AG09319 (cell line): ENCODE data around the gene EOGT.

Experiments
- DNase-seq: peaks from one replicate; pipeline ENCODE4 v3.0.0-alpha.2; 2010; ENCODE audit warnings: low read depth; ENCODE audit errors: extremely low read depth
- TF ChIP-seq, protein P1 (sequence below): IDR thresholded peaks from 2 replicates; pipeline ENCODE4 v1.5.1; 2011; ENCODE audit warnings: low read depth, mild to moderate bottlenecking, inconsistent platforms, low read length, moderate library complexity

Gene EOGT

GRCh38 chr3:69009559-69010410, 3.7 kb downstream of the EOGT start:
- TF ChIP-seq, protein P1, sequence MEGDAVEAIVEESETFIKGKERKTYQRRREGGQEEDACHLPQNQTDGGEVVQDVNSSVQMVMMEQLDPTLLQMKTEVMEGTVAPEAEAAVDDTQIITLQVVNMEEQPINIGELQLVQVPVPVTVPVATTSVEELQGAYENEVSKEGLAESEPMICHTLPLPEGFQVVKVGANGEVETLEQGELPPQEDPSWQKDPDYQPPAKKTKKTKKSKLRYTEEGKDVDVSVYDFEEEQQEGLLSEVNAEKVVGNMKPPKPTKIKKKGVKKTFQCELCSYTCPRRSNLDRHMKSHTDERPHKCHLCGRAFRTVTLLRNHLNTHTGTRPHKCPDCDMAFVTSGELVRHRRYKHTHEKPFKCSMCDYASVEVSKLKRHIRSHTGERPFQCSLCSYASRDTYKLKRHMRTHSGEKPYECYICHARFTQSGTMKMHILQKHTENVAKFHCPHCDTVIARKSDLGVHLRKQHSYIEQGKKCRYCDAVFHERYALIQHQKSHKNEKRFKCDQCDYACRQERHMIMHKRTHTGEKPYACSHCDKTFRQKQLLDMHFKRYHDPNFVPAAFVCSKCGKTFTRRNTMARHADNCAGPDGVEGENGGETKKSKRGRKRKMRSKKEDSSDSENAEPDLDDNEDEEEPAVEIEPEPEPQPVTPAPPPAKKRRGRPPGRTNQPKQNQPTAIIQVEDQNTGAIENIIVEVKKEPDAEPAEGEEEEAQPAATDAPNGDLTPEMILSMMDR: no peak
- peak; percentile 91 for DNase-seq

DNA sequence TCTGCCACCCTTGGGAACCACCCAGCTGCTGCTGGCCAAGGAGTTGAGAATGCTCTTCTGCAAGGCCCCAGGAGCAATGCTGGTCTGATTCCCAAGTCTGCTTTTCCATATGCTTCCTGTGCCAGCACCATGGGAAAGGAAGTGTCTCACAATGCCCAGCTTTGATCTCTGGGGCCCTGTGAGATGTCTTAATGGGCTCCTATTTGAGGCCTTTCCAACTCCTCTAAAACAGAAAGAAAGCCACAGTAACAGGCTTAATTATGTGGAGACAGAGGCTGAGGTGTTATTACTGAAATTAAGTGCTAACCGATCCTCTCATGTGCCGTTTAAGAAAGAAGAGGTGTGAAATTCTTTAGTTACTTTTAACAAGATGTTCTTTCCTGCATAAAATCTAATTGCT, 4.5 kb downstream of the EOGT start:
- DNase-seq: no peak
- TF ChIP-seq, protein P1: no peak

- TF ChIP-seq, protein P1: no peak
- DNase-seq: no peak
Measured at GRCh38 chr3:69005791-69006482, 7.5 kb downstream of the EOGT start.

DNA sequence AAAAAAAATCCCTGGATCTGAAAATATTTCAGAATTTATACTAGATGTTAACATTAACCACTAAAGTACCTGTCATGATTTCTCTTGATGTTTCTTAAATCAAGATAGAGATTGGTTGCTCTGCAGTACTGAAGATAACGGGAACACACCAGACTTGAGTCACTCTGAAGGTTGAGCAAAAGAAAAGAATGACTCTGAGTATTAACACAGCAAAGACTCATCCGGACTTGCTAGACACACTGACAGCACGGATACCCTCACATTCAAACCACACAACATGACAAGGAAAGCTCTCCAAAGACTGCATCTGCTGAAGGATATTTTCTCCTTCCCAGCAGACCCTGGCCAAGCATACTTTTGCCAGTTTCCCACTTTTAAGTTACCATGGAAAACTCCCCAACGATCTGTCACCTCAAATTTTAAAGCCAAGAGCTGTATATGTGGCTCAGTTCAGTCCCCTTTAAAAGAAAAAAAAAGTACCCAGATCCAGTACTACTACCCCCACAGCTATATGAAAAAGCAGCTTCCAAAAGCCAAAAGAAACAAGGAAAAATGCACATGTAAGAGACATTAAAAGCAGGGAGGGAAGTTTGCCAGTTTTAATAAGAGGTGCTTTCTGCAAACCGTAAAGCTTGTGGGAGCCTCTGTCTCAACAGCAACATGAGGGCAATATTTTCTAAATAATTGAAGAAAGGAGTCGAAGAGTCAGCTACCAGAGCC, 8.3 kb downstream of the EOGT start:
- DNase-seq: no peak

GRCh38 chr3:69004138-69004537, 9.3 kb downstream of the EOGT start:
- TF ChIP-seq, protein P1: no peak
- DNase-seq: no peak

More for the DNA sequence above, 8.3 kb downstream of the EOGT start:
- TF ChIP-seq, protein P1: no peak

DNA sequence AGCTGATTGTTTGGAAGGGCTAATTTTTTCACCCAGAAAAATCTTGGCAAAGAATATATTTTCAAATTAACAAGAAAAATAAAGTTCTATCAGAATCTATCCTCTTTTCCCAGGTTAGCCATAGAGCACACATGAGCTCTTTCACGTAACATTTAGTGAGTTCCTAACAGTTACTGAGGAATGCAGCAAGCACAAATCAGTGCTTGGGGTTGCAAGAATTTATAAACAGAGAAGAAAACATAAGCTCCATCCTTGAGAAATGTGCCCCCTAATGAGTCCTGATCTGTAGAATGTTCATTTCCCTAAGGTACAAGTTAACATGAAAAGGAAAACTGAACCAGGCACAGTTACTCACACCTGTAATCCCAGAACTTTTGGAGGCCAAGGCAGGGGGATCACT, 13.9 kb downstream of the EOGT start:
- no peak for DNase-seq
- TF ChIP-seq, protein P1: no peak
